ACC112 (cell line): ENCODE data around the gene MRPS26.

Experiments
- H2AFZ ChIP-seq: fragments of 200-600 bp; sonication (generic); one replicate; pipeline ENCODE4 v1.6.0; 2017; ENCODE audit warnings: antibody characterized with exemption, low read length; ENCODE audit not compliant: unreplicated experiment
- H3K27ac ChIP-seq: fragments of 200-600 bp; sonication (generic); 2 replicates; pipeline ENCODE4 v1.5.1; 2014; ENCODE audit warnings: low read depth, mild to moderate bottlenecking, antibody characterized with exemption, low read length, moderate library complexity
- H3K27me3 ChIP-seq: fragments of 200-600 bp; sonication (generic); 2 replicates; pipeline ENCODE4 v1.6.1; 2014; ENCODE audit warnings: mild to moderate bottlenecking, antibody characterized with exemption, low read length, moderate library complexity, mixed read lengths; ENCODE audit not compliant: insufficient read depth
- H3K36me3 ChIP-seq: fragments of 200-600 bp; sonication (generic); 2 replicates; pipeline ENCODE4 v1.6.1; 2016; ENCODE audit warnings: mild to moderate bottlenecking, antibody characterized with exemption, low read length, moderate library complexity, mixed read lengths; ENCODE audit not compliant: insufficient read depth
- H3K4me1 ChIP-seq: fragments of 200-600 bp; sonication (generic); one replicate; pipeline ENCODE4 v1.6.1; 2016; ENCODE audit warnings: low read length, mixed read lengths; ENCODE audit not compliant: insufficient read depth, unreplicated experiment, control insufficient read depth
- H3K4me3 ChIP-seq: fragments of 200-600 bp; sonication (generic); 2 replicates; pipeline ENCODE4 v1.5.1; 2014; ENCODE audit warnings: mild to moderate bottlenecking, low read depth, low read length
- H3K79me2 ChIP-seq: fragments of 200-600 bp; sonication (generic); one replicate; pipeline ENCODE4 v1.6.0; 2016; ENCODE audit warnings: low read length; ENCODE audit not compliant: control insufficient read depth, unreplicated experiment, insufficient read depth

MRPS26 gene

DNA sequence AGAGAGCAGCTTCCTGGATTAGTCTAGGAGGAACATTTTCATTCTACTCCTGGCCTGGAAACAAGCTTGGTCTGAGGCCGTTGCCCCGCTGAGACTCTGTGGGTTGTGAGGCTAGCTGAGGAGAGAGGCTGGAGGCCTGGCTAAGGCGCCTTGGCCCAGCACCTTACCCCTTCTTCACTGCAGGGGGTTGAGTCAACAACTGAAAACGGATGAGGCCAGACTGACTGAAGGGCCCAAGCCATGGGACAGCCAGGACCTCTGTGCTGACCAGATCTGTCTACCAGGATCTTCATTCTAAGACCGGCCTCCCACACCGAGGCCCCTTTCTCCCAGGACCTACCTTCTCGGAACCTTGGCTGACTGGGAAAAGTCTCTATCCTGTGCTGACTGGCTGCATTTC, 42.2 kb downstream of the MRPS26 start:
- Histone ChIP-seq H3K36me3 (no peaks in the 10 kb centered on the region), H2AFZ (no peak overlapping the region), H3K27me3 (peaks cover 41% of the 10 kb centered on the region), H3K27ac (no peak overlapping the region), H3K4me3 (no peak overlapping the region), H3K4me1 (no peaks in the 10 kb centered on the region), H3K79me2 (no peaks in the 10 kb centered on the region)

DNA sequence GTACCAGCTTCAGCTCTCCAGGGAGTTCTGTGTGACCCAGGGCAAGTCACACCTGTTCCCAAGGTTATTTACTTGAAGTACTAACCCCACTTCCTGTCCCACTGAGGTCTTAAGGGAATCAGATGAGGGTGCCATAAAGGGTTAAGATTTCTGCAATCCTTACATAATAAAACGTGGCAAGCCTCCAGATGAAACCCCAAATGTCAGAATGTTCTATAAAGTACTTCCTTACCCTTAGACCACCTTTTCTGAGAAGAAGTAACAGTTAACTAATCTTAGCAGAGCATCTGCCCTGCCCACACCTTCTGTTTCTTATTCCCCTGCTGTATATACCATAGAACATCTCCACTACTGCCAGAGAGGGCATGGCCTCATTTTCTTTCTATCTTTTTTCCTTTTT, 44.7 kb downstream of the MRPS26 start:
- Histone ChIP-seq H3K27ac (no peak overlapping the region), H3K27me3 (peaks cover 30% of the 10 kb centered on the region; the same call in 1 of the 2 replicates), H3K4me3 (no peak overlapping the region), H3K36me3 (no peaks in the 10 kb centered on the region), H3K4me1 (no peaks in the 10 kb centered on the region), H3K79me2 (no peaks in the 10 kb centered on the region), H2AFZ (no peak overlapping the region)

DNA sequence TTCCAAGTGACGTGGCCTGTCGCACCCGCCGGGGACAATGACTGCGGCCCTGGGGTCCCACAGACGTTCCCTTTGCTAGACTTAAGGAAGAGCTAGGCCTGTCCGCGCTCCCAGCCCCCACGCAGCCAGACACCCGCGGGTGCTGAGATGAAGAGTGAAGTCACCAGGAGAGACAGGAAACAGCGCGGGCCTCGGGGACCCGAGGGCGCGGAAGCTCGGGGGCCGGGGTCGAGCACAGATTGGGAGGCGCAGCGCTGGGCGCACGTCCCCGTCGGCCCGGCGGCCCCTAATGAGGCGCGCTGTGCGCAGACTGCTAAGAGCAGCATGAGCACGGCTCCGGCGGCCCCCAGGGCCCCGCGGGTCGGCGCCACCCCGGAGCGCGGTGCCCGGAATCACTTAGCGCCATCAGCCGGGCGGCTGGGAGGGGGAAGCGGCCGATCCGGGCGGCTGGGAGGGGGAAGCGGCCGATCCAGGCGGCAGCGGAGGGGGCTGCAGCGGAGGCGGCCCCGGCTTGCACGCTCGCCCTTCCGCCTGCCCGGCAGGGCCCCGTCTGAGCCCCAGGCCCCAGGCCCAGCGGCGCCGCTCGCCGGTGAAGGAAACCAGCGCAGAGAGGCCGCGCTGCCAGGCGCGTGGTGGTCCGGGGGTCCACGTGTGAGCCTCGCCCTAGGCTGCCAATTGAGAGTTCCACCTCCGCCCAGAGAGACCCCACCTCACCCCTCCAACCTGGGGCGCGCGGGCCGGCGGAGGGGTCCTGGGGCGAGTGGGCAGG, 46.9 kb downstream of the MRPS26 start:
- H2AFZ ChIP-seq, result peak overlapping the region; percentile 62
- H3K27me3 ChIP-seq, result peaks cover 30% of the 10 kb centered on the region; the same call in 1 of the 2 replicates
- H3K4me1 ChIP-seq, result no peaks in the 10 kb centered on the region
- H3K36me3 ChIP-seq, result no peaks in the 10 kb centered on the region
- no peak overlapping the region for H3K27ac ChIP-seq
- peak overlapping the region; percentile 64 for H3K4me3 ChIP-seq
- no peaks in the 10 kb centered on the region for H3K79me2 ChIP-seq

- no peak overlapping the region for H3K27ac ChIP-seq
These were observed 48.1 kb downstream of the MRPS26 start for GRCh38 chr20:3093861-3094361.

GRCh38 chr20:3094848-3095629, 49.2 kb downstream of the MRPS26 start:
- Histone ChIP-seq H3K79me2 (no peaks in the 10 kb centered on the region), H3K4me3 (no peak overlapping the region), H3K4me1 (no peaks in the 10 kb centered on the region), H2AFZ (no peak overlapping the region), H3K27me3 (peaks cover 25% of the 10 kb centered on the region; the same call in 1 of the 2 replicates), H3K36me3 (no peaks in the 10 kb centered on the region), H3K27ac (no peak overlapping the region)

More at GRCh38 chr20:3093861-3094361, 48.1 kb downstream of the MRPS26 start:
- H3K36me3 ChIP-seq, result no peaks in the 10 kb centered on the region
- no peak overlapping the region for H3K4me3 ChIP-seq
- no peaks in the 10 kb centered on the region for H3K79me2 ChIP-seq
- no peaks in the 10 kb centered on the region for H3K4me1 ChIP-seq
- H3K27me3 ChIP-seq, result peaks cover 30% of the 10 kb centered on the region; the same call in 1 of the 2 replicates
- H2AFZ ChIP-seq, result no peak overlapping the region
